NOMO-1 (cell line): ENCODE measurements around the gene ETFB.

Experiments
- DNase-seq, 2 experiments: peaks; one replicate each; lab custom pipeline; 2025; ENCODE audit not compliant: unreplicated experiment in 2 of 2; lab: John Stamatoyannopoulos, UW

The ETFB gene

DNA sequence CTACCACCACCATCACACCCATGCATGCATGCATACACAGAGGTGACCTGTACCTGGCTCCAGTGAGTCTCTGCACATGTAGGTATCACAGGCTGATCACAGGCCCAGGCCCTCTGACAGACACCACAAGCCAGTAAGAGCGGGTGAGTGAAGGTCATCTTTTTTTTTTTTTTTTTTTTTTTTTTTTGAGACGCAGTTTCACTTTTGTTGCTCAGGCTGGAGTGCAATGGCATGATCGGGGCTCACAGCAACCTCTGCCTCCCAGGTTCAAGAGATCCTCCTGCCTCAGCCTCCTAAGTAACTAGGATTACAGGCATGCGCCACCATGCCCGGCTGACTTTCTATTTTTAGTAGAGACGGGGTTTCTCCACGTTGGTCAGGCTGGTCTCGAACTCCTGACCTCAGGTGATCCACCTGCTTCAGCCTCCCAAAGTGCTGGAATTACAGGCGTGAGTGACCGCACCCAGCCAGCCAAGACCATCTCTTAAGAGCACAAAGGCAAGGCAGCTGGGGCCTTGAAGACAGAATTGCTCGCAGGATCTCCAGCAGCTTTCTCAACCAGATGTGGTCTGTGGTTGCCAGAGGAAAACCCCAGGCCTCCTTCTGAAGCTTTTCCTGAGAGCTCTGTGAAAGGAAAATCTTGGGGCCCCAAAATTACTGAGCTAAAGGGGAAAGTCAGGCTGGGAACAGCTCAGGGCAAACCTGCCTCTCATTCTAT is 9.5 kb upstream of the ETFB start:
- DNase-seq = no peak

DNA sequence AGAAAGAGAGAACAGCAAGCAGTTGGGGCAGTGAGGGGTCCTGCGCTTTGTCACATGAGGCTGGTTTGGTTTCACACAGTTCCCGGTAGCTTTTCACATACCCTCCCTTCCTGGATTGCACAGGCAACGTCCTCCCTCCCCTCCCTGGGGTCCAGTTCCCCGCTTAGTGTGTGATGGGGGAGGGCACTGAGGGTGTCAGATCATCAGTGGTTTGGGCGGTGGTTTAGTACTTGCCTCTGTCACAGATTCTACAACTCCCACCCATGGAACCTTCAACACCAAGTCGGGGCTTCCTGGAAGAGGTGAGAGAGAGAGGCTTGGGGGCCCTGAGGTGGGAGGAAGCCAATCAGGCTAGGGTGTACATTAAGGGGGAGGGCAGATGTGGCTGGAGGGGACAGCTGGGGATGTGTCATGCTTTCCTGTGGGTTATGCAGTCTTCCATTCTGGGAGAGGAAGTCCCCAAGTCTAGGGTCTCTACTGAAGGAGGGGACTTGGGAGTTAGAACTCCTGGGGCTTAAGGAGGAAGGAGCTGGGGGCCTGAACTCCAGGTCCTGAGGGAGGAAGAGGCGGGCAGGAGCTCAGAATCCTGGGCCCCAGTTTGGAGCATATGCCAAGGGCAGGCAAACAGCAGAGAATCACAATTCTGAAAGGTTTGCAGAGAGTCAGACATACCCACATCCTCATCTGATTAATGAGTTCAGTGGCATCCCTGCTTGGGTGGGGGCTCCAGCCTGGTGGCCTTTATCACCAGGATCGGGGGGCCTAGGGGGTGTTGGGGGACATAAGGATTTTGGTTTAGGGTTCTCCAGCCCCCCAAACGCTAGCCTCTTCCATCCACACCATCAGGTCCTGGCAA is 6.7 kb upstream of the ETFB start, which contains the start of gene NKG7:
Gene NKG7 (minus strand): TSS at position 6 of the 856 bp plus-strand sequence. CDS start 119 bp downstream, outside the sequence.
- peak; percentile 91 to 94 for DNase-seq

DNA sequence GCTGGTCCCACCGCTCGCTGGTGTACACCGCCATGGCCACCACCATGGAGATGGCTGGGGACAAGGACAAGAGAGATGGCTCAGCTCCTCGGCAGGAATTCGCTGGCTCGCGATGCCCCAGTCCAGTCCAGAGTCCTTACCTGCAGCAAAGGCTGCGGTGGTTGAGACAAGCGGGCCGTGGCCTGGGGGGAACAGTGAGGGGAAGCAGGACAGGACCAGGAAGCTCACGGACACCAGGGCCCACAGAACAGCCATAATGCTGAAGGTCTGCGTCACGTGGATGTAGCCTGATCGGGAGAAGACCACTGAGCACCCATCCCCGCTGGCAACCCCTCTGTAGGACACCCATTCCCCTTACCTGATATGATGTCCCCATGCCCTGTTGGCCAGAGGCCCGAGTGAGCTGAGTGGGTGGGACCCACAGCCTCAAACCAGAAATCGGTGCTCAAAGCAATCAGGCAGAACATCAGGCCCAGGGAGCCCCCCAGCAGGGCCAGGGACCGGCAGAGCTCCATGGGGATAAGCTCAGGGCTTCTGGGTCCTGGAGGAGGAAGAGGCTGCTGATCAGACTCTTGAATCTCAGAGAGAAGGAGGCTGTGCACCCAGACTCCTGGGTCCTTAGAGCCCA is 5.9 kb upstream of the ETFB start:
- DNase-seq = no peak

DNA sequence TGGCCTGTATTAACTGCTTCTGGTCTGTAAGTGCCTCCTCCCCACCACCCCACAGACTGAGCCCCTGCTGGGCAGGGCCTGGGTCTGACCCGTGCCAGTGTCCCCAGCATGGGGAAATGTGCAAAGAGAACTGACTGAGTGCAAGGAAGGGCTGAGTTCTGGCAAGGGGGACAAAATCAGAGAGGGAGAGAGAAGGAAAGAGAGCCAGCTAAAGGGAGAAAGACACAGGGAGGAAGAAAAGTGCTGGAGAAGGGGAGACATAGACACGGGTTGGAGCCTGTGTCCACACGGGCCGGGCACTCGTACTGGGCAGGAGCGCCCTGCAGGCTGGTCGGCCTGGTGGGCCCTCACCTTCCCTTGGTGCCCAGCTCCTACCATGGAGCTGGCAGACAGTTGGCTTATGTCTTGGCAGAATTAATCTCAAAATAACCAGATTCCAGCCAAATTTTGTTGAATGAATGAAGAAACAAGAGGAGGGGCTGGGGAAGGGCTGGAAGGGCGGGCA is 5.0 kb upstream of the ETFB start:
- DNase-seq = no peak

DNA sequence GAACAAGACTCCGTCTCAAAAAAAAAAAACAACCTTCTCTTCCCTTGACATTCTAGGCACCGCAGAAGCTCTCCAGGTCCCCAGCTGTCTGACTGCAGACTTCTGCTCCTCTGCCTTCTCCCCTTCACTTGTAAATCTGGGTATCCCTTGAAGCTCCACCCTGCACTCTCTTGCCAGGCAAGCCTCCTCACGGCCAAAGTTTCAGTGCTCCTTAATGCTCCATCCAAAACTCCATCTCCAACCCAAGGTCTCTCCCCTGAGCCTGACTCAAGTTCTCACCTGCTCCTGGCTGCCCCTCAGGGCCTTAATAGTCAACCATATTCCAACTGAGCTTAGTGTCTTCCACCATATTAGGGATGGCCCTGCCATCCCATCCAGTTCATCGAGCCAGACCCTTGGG is 4.0 kb upstream of the ETFB start:
- no peak for DNase-seq

DNA sequence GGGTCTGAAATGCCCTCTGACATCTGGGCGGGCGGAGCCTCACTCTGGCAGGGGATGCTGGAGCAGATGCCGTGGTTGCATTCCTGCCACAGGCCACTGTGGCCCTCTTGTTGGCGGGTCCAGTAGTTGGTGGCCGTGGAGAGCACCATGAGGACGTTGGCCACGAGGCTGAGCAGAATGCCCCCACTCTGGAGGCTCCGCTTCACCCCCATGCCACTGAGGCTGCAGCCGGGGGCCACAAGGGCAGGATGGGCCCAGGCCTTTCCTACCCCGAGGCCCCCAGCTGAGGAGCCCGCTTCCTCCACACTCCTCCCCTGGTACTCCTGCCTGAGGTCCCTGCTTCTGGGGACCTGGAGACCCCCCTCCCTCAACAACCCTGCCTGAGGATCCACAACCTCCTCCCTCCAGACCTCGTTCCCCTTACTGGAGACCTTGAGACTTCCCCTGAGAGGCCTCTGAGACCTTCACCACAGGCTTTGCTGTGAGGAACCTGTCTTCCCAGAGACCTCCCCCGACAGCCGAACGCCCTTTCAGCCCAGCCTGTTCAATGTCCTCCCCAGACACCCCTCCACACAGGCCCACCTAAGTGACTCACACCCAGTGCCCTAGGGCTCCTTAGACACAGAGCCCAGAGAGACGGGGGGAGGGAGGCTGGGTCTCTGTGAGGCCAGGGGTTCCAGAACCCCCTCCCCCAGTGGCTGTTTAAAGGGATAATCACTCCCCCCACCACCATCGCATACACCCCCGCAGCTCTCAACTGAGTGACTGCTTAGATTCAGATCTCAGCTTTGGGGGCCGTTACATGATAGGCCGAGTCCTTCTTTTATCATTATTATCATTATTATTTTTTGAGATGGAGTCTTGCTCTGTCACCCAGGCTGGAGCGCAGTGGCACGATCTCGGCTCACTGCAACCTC is 2.4 kb upstream of the ETFB start, which contains the start of gene CLDND2:
Gene CLDND2 (minus strand): TSS at position 638 of the 917 bp plus-strand sequence. CDS start 426 bp downstream, at position 212.
- peak; percentile 44 to 45 for DNase-seq

DNA sequence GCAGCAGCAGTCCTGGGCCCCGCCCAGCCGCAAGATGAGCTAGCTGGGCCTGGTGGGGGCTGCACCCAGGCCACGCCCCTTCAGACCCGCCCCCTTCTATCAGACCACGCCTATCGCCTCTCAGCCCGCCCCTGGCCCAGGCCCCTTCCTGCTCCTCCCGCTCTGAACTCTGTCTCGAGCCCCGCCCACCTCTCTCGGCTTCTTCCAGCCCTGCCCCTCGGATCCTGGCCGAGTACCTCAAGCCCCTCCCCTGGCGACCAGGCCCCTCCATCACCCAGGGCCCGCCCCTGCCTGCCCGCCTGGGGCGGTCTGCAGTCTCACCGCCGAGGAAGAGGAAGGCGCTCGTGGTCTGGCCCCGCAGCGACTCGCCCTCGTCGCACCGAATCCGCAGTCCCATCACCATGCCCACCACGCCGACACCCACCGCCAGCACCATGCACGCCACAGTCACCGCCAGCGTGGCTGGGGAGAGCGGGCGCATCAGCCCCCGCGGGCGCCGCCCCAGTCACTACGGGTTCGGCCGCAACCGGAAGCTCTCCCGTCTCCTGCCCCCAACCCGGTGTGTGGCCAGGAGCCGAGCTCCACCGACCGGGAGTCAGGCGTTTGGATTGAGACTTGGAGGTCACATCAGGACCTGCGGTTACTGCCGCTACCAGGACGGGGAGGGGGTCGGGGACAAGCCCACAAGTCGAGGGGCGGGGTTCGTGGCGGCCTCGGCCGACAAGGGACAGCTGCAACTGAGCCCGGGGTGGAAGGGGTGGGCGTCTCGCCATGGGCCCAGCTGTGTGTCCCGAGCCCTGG is 1.6 kb upstream of the ETFB start:
- peak; percentile 98 for DNase-seq

DNA sequence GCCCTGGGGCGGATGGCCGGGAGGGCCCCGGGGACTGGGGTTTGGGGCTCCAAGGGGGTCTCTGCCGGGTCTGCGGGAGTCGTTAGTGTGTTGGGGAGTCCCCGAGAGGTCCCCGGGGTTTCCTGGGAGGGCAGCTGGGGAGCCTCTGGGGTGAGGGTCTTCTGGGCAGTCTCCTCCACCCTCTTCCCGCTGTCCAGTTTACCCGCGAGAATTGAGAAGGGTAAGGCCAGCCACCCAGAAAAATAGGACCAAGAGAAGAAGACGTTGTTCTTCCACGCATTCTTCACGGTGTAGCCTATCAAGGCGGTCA is 1.0 kb upstream of the ETFB start:
- DNase-seq = no peak

DNA sequence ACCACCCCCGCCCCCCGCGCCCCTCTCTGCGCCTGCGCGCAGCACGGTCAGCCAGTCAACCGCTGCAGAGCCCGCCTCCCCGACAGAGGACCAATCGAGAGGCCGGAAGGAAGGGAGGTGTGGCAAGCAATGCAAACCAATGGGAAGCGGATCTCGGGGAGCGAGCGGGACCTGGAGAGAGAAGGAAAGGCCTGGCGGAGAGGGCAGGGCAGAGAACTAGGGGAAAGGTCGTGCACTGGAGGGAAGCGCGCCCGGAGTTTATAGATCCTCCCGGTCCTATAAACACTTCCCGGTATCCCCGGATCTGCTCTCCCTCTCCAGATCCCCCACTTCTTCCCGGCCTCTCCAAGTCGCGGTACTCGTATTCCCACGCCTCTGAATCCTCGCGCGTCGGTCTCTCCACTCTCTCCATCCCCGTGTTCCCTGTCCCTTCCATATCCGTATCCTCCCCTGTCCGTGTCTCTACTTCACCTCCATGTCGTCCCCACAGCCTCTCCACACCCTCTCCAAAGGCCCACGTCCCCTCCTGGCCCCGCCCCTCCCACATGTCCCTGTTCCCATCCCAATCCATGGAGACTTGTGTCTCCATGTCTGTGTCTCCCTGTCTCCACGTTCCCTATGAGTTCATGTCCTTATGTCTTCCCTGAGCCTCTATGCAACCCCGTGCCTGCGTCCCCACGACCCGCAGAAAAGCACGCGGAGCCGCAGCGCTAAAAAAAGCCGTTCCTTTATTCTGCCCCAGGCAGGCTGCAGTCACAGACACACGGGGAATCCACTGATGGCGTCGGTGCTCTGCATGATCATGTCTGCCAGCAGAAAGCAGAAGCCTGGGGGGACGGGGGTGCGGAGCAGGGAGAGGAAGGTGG is 434 bp upstream of the ETFB start:
- DNase-seq = peak; percentile 97 to 99

DNA sequence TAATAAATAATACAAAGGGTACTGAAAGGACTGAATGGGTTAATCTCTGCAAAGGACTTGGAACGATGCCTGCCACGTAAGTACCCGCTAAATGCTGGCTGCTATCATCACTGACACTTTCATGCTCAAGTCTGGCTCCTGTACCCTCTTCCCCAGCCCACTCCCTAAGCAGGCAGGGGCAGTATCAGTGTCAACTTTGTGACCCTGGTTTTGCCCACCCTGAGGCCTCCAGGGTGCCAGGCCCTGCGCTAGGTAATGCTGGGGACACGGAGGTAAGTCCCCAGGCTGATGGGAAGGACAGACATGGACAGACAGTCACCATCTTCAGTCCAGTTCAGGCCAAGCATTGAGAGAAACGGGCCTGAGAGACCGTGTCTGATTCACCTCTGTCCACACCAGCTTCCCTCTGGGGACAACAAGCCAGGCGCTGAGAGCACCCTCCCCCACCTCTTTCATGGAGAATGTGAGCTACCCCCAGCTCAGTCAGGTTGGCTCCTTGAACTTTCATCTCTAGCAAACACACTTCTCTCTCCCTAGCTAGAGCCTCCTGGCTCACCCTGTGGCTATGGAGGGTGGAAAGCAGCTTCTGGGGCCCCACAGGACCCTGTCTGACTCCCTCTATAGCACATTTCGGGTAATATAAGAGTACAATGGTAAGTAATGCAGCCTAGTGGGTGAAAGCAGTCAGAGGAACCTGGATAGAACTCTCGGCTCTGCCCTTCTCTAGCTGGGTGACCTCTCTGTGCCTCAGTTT is 800 bp downstream of the ETFB start:
- peak in 1 of 2 experiments; percentile 49 for DNase-seq

DNA sequence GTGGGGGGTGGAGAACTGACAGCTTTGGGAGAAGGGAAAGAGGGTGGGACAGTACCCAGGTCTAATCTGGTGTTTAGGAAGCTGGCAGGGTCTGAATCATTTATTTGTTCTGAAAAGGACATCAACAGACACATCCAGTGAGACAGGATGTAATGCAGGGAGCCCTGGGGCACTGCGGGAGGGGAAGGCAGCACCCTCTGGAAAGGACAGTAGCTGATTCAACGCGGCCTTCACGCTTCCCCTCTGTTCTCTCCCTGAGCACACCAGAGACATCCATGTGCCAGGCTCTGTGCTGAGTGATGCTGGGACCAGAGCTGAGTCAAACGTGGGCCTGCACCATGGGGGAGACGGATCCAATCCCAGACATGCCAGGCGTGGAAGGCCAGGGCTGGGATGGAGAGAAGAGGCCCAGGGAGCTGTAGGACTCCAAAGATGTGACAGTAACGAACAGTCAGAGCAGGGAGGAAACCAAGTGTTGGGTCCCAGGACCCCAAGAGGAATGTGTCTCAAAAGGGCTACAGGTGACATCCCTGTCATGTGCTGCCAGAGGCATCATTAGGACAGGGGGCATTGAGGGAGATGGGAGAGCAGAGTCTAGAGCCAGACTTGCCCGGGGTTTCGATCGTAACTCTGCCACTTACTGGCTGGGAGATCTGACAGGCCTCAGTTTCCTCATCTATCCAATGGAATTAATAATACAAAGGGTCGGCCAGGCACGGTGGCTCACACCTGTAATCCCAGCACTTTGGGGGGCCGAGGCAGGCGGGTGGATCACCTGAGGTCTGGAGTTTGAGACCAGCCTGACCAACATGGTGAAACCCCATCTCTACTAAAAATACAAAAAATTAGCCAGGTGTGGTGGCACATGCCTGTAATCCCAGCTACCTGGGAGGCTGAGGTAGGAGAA is 1.7 kb downstream of the ETFB start:
- DNase-seq = no peak

DNA sequence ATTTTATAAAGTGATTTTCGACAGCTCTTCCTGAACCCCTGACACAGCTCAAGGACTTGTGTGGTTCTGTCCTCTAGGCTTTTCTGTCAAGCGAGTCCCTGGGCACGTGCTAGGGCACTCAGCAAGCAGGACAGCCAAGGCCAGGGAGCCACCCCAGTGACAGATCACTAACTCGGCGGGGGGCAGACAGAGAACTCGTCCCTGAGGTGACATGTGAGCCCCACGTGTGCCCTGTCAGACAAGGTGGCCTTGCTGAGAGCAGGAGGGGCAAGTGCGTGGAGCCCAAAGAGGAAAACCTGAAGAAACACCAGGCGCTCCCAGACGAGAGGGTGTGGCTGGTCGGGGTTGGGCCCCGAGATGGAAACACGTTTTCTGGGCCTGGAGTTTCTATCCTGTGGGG is 4.9 kb downstream of the ETFB start:
- DNase-seq = no peak

DNA sequence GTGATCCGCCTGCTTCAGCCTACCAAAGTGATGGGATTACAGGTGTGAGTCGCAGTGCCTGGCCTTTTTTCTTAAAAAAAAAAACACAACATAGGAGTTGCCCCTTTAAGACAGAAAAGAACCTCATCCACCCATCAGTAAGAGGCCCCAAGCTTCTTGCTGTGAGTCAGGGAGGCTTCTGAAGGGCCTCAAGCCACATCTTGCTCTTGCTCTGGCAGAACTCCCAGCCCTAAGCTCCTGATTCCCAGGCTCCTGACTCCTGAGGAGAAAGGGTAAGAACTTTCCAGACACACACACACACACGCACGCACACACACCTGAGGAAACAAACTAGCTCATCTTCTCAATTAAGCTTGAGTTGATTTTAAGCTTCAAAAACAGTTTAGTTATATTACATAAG is 6.9 kb downstream of the ETFB start:
- no peak for DNase-seq

DNA sequence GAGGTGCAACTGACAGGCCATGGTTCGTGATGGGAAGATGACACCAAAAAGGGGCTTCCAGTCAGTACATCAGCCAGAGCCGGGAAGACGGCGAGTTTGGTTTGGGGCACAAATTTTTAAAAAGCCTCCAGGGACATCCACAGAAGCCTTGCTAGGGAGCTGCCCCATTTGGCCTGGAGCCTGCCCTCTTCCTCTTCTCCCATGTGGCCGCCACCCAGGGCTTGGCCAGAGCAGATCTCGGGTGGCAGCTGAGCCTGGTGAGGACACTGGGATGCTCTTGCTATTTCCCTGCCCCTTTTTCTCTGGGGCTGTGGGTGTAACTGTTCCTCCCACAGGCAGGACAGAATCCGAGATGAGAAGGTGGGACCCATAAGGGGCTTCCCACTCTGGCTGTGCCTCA is 8.2 kb downstream of the ETFB start:
- DNase-seq = no peak

DNA sequence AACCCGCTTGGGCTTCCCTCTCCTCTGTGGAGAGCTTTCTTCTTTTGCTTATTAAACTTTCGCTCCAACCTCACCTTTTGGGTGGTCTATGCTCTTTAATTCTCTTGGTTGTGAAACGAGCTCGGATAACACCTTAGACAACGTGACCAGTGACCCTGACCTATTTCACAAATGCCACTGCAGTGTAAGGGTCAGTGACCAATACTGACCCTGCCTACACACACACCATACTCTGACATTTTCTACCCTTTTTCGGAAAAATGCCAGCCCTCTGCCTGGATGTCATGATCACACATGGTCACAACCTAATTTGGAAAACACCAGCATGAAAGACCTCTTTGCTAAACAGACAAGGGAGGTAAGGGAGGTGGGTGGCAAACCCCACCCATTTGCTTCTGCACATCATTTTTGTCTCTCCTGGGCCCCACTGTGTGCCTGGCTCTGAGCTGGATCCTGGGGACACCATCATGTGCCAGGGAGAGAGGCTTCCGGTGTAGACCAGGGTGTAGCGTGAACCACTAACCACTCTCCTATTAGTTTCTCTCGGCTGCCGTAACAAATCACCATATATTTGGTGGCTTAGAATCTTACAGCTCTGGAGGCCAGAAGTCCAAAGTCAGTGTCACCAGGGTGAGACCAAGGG is 9.9 kb downstream of the ETFB start:
- no peak for DNase-seq

DNA sequence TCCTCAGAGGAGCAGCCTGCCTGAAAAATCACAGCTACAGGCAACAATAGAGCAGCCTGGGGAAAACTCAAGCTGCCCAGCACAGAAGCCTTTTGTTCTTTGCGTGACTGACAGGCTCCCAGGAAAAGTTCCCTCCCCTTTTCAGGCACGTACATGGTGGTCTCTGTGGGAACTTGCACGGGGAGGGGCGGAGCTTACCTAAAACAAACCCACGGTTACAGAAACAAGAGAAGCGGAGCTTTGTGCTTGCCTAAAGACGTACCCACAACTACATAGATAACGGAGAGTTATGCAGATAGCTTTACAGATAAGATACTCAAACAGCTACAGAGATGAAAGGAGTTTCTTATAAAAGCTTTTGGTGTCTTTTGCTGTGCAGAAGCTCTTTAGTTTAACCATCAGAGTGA is 11.4 kb downstream of the ETFB start:
- DNase-seq = no peak
